ENCODE data around the gene NAV2. TPM values are rescaled to one million over a fixed set of nuclear protein-coding genes. Genes with fewer than 3 reads are reported as not detected.

Gene NAV2
- total RNA-seq, 1 experiment from 2014 or later, result 22.7 TPM

GRCh38 chr11:19827399-19828135, 114.9 kb downstream of the NAV2 start:
- POLR2A ChIA-PET, result no interaction called here

GRCh38 chr11:19828382-19829108, 115.9 kb downstream of the NAV2 start:
- POLR2A ChIA-PET, result no interaction called here
- CTCF ChIA-PET, result no interaction called here
- H3K27ac ChIP-seq (ENCODE audit: low read length), result no peak overlapping the region

More at GRCh38 chr11:19827399-19828135, 114.9 kb downstream of the NAV2 start:
- Histone ChIP-seq H3K36me3 (ENCODE audit: control insufficient read depth, insufficient read depth, low read length) (no peaks in the 10 kb centered on the region), H3K27ac (ENCODE audit: low read length) (no peak overlapping the region), H3K27me3 (ENCODE audit: control insufficient read depth, insufficient read depth, low read length) (no peaks in the 10 kb centered on the region), H3K9me3 (ENCODE audit: control insufficient read depth, insufficient read depth, low read depth, low read length) (no peaks in the 10 kb centered on the region), H3K4me3 (ENCODE audit: low read depth in 2 of 2, low read length in 2 of 2) (no peak overlapping the region), H3K4me1 (ENCODE audit: control insufficient read depth, insufficient read depth, low read length) (no peaks in the 10 kb centered on the region)
- CTCF ChIA-PET, result interaction anchor here (0.5 to 0.8 kb wide), 2 partner anchors 227 to 406 kb away, joined by 3 to 5 read pairs; no protein-coding TSS in a partner anchor
- ATAC-seq (no peak), DNase-seq (ENCODE audit: low read depth, low spot score) (no peak)
- no TSS peak for BruUV-seq (replicated peaks)
- no peak for TF ChIP-seq REST (IDR thresholded peaks at IDR 0.05; ENCODE audit: insufficient read depth in 1 of 2, low read depth in 2 of 2, low read length in 1 of 2)
- no peak for TF ChIP-seq SIN3A (IDR thresholded peaks at IDR 0.05; ENCODE audit: borderline replicate concordance, insufficient read depth, low read depth, low read length)
- intact Hi-C loops (cut with micrococcal nuclease; ENCODE audit: unreplicated experiment) (no loop called here), in situ Hi-C loops (cut with HindIII; ENCODE audit: low pct_unique_long_range_greater_than_20kb, low sequenced_read_pairs) (no loop called here)

More at GRCh38 chr11:19828382-19829108, 115.9 kb downstream of the NAV2 start:
- BruUV-seq (replicated peaks), result no TSS peak
- TF ChIP-seq TCF7L2 (IDR thresholded peaks at IDR 0.05; ENCODE audit: low read depth, low read length) (no peak), REST (IDR thresholded peaks at IDR 0.05; ENCODE audit: insufficient read depth in 1 of 2, low read depth in 2 of 2, low read length in 1 of 2) (no peak), SIN3A (IDR thresholded peaks at IDR 0.05; ENCODE audit: borderline replicate concordance, insufficient read depth, low read depth, low read length) (no peak), POLR2AphosphoS5 (IDR thresholded peaks at IDR 0.05; ENCODE audit: low read depth, low read length) (no peak), CTCF (IDR thresholded peaks at IDR 0.05) (no peak)
- Histone ChIP-seq H3K9me3 (ENCODE audit: control insufficient read depth, insufficient read depth, low read depth, low read length) (no peaks in the 10 kb centered on the region), H3K36me3 (ENCODE audit: control insufficient read depth, insufficient read depth, low read length) (no peaks in the 10 kb centered on the region), H3K27me3 (ENCODE audit: control insufficient read depth, insufficient read depth, low read length) (no peaks in the 10 kb centered on the region), H3K4me3 (ENCODE audit: low read depth in 2 of 2, low read length in 2 of 2) (no peak overlapping the region), H3K4me1 (ENCODE audit: control insufficient read depth, insufficient read depth, low read length) (no peaks in the 10 kb centered on the region)
- in situ Hi-C loops (cut with HindIII; ENCODE audit: low pct_unique_long_range_greater_than_20kb, low sequenced_read_pairs) (no loop called here), intact Hi-C loops (cut with micrococcal nuclease; ENCODE audit: unreplicated experiment) (no loop called here)
- no peak for DNase-seq (ENCODE audit: low read depth, low spot score)
- ATAC-seq, result no peak
